Inflammatory macrophage (primary cell): ENCODE measurements around the gene PTPRB.
A peak's percentile ranks its signal among the peaks of the same experiment; 100 is the strongest.

Source experiments
- DNase-seq, 2 donors: peaks; one replicate each; pipeline ENCODE4 v3.0.0-alpha.2; 2020 to 2022

Gene PTPRB

DNA sequence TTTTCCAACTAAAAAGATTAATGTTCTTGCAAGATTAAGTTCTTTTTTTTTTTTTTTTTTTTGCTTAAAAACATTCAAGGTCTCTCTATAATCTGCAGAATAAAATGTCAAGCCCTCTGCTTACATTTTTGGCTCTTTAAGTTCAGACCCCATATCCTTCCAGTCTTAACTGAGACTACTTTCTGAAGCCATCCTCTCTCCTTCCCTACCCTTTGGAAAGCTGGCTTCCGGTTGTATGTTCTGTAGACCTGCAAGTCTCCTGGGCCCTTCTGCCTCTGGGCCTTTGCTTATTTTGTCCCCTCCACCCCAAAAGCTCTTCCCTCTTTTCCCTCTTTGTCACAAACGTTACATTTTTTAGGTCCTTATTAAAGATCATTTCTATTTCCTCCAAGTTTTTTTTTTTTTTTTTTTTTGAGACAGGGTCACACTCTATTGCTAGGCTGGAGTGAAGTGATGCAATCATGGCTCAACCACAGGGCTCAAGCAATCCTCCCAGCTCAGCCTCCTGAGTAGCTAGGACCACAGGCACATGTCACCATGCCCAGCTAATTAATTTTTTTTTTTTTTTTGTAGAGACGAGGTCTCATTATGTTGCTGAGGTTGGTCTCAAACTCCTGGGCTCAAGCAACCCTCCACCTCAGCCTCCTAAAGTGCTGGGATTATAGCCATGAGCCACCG lies 46.5 kb downstream of the PTPRB start:
- DNase-seq: no peak

DNA sequence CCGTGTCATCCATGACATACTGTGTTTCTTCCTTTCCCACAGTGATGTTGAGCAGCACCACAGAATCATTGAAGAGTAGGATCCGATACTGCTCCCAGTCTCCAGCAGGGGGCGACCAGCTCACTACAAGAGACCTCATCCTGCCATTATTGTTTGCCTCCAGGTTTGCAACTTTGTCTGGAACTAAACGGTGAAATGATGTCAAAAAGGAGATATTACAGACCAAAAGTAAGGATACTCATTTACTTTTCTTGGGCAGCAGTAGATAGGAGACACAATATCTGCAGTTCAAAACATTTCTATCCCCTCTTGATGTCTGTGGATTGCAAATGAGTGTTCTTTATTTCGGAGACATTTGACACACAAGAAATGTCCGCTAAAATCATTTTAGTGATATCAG lies 47.2 kb downstream of the PTPRB start:
- DNase-seq: peak; percentile 32 to 60

- no peak for DNase-seq
Observed at GRCh38 chr12:70584332-70584731, 52.9 kb downstream of the PTPRB start.

- DNase-seq: no peak
Observed at GRCh38 chr12:70583251-70583650, 54.0 kb downstream of the PTPRB start.

DNA sequence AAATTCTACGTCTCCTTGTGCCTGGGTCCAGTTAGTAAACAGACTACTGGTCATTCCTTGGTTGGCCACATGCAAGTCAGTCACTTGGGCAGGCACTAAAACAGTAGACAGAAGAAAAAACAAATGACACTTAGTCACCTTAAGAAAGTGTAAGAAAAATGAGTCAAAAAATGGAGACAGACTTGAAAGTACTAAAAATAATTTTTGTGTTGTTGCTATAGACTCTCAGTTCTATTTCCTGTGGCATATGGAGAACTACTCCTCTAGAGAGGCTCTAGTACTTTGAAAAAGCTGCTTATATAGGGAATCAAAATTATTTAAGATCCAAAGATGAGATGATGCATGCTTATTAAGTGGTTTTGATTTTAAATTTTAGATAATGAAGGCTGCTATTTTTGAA lies 56.0 kb downstream of the PTPRB start:
- DNase-seq: no peak

- DNase-seq: no peak
Observed at GRCh38 chr12:70577283-70577634, 60.0 kb downstream of the PTPRB start.

DNA sequence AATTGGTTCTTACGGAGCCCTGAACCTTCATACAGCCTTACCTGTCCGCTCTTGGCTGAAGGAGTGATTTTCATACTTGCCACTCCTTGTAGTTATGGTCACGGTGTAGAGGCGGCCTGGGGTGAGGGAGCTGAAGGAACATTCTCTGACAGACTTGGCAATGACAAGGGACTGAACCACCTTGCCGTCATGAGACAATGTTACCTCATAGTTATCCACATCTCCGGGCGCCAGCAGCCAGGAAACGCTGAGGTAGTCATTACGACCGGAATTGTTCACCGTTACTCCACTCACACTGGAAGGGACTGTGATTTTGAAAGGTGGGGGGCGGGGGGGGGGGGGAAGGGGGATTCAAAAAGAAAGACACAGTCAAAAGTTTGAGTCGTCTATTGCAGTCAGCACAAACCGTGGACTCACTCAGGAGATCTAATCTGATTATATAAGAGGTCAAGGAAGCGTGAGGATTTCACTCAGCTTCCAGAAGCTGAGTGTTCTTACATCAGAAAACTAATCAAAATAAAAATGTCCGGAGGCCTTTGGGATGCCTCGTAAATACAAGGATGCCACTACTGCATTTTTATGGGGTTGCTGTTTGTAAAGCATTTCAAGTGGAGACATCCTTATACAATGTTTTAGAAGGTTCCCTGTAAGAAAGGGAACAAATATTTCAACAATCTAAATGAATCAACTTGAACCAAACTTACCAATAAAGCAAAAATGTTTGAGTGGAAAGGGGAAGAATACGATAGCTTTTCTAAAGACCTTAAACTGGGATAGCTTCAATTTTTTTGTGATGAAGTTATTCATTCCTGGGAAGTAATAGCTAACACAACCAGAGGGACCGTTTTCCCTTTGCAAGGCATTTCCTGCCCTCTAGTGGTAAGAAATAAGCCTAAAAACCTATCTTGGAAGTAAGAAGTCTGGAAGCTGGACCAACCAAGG lies 60.6 kb downstream of the PTPRB start:
- peak; percentile 65 to 71 for DNase-seq

GRCh38 chr12:70571705-70572268 lies 65.4 kb downstream of the PTPRB start:
- DNase-seq: no peak

DNA sequence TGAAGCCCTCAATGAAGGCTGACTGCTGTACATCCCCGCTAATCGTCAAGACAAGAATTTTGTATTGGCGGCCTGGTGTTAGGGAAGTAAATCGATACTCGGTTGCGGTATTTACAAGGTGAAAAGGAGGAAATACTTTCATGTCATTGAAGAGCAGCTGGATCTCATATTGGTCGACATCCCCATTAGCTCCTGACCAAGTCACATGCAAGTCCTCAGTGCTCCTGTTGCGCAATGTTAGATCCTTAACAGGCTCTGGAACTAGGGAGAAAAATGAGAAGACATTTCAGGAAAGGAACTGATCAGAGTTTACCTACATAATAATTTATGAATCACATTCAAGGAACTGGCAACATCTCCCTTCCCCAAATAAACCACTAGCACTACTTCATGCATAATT lies 66.2 kb downstream of the PTPRB start:
- DNase-seq: no peak

- DNase-seq: no peak
Observed at GRCh38 chr12:70561550-70561949, 75.7 kb downstream of the PTPRB start.

- no peak for DNase-seq
Observed at GRCh38 chr12:70560671-70561070, 76.6 kb downstream of the PTPRB start.

GRCh38 chr12:70559390-70559789 lies 77.8 kb downstream of the PTPRB start:
- no peak for DNase-seq

- DNase-seq: no peak
Observed at GRCh38 chr12:70557583-70558191, 79.5 kb downstream of the PTPRB start.

- DNase-seq: no peak
Observed at GRCh38 chr12:70556179-70556869, 80.9 kb downstream of the PTPRB start.

GRCh38 chr12:70555081-70555480 lies 82.1 kb downstream of the PTPRB start:
- DNase-seq: no peak

- DNase-seq: no peak
Observed at GRCh38 chr12:70553391-70553859, 83.8 kb downstream of the PTPRB start.

- DNase-seq: no peak
Observed at GRCh38 chr12:70551731-70552130, 85.5 kb downstream of the PTPRB start.

GRCh38 chr12:70550180-70550577 lies 87.0 kb downstream of the PTPRB start:
- DNase-seq: no peak

DNA sequence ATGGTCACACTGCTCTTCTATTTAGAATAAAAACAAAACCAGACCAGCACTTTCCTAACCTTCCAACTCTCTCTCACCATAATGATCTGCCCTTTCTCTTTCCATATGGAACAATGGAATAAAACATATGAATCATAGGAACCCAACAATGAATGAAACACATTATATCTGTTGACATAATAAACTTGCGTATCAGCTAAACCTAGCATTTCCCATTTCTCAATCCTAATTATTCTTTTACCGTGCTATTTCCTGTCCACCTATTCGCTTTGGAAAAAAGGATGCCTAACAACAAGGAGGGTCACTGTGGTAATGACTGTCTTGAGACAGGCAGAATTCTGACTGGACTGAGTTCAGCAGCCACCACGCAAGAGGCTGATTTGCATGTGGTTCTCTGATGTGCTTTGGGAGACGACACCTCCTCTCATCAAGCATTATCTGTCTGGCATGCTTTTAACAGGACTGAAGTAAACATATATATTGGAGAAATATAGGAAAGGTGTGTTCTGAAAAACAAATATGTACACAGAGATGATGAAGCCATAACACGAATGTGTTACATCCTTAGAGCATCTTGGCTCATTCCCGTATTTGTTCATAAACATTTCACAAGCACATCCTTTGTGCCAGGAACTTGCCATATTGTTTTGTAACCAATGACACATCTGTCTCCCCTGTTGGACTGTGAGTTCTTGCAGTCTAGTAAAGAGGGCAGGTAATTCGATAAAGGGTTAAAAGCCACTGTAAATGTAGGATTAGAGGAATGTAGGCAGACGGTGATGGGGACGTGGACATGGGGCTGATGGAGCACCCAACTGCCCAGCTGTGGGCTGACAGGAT lies 87.7 kb downstream of the PTPRB start:
- no peak for DNase-seq

GRCh38 chr12:70543444-70543843 lies 93.8 kb downstream of the PTPRB start:
- DNase-seq: no peak

- no peak for DNase-seq
Observed at GRCh38 chr12:70540996-70541395, 96.2 kb downstream of the PTPRB start.

GRCh38 chr12:70536650-70537049 lies 100.6 kb downstream of the PTPRB start:
- DNase-seq: no peak
